T-helper 2 cell treated with Interferon-gamma antibody and Interleukin-4, amounts not matched to agents 5 μg/mL and 100 μg/mL, for 36 hours (primary cell): Measurements from ENCODE around the gene INO80C.

ENCODE experiments used
- DNase-seq: peaks from one replicate; pipeline ENCODE4 v3.0.0; 2021; ENCODE audit warnings: low spot score
- H3K27ac Mint-ChIP-seq: one replicate; pipeline ENCODE4 v1.8.0; 2021; ENCODE audit warnings: mild to moderate bottlenecking, mixed read lengths
- H3K27me3 Mint-ChIP-seq: one replicate; pipeline ENCODE4 v1.8.0; 2021; ENCODE audit warnings: low read depth, mixed read lengths
- H3K36me3 Mint-ChIP-seq: one replicate; pipeline ENCODE4 v1.8.0; 2021; ENCODE audit warnings: low read depth, mixed read lengths
- H3K4me1 Mint-ChIP-seq: one replicate; pipeline ENCODE4 v1.8.0; 2021; ENCODE audit warnings: low read depth, mixed read lengths
- H3K4me3 Mint-ChIP-seq: one replicate; pipeline ENCODE4 v1.8.0; 2022; ENCODE audit warnings: mild to moderate bottlenecking, moderate library complexity, mixed read lengths
- H3K9me3 Mint-ChIP-seq: one replicate; pipeline ENCODE4 v1.8.0; 2021; ENCODE audit warnings: mixed read lengths

The INO80C gene, protein sequence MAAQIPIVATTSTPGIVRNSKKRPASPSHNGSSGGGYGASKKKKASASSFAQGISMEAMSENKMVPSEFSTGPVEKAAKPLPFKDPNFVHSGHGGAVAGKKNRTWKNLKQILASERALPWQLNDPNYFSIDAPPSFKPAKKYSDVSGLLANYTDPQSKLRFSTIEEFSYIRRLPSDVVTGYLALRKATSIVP

DNA sequence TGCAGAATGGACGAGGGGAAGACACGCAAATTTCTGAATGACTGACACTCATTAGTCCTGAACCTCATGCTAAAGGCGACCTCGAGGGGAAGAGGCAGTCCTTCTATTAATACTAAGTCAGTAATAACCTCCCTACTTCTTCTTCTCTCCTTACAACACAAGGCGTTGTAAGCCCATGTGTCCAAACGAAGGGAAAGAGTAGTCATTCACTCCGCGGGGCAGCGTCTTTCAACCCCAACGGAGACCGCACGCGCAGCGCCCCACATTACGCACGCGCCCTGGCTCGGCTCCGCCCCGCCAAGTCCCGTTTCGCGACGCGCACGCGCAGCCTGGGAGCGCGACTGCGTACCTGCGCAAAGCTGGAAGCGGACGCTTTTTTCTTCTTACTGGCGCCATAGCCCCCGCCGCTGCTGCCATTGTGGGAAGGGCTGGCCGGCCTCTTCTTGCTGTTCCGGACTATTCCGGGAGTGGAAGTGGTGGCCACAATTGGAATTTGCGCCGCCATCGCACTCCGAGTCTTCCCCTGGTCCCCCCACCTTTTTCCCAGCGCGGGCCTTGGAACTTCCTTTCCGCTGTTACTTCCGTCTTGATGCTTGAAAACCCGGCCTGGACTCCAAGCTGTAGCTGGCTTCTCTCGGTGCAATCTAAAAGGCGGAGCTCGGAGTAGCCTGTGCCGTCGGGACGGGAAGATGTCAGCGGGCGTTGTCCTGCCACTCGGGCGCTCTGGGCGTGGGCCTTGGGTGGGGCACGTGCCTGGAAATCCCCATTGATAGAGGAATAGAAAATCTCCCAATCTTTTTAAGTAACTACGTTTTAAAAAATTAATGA is at the start of gene INO80C:
Gene INO80C (minus strand): TSS at position 591 of the 828 bp plus-strand sequence. CDS start 86 bp downstream, at position 505.
- peaks cover 25% of the 10 kb centered on the region for H3K4me1 Mint-ChIP-seq
- peak within 1 kb of the TSS; percentile 96 for H3K4me3 Mint-ChIP-seq
- H3K27me3 Mint-ChIP-seq: no peaks in the 10 kb centered on the region
- no peaks in the 10 kb centered on the region for H3K9me3 Mint-ChIP-seq
- H3K27ac Mint-ChIP-seq: peak within 1 kb of the TSS; percentile 99
- H3K36me3 Mint-ChIP-seq: peaks cover 4% of the 10 kb centered on the region
- DNase-seq: peak; percentile 95

DNA sequence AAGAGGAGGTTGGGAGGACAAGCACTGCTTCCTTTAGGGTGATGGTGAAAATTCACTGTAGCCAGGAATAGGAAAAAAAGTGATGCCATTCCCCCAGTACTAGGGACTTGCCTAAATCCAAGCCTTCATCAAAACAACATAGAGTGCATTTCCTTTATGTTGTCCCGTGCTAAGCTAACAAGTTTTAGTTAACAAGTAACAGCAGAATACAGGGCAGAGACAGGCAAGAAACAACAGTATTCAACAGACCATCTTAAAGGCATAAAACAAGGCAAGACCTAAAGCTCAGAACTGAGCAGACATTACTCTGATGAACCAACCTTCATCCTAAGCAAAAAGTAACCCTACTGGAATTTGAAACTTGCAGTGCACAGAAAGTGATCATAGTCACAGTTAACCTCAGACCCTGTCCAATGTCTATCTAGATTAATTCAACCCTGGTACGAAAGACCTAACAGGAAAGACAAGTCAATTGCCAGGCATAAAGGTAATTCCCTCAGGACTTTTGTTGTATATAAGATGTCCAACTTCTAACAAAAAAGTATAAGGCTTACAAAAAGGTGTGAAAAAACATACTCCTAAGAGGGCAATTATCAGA is 49.3 kb upstream of the INO80C start:
- H3K4me1 Mint-ChIP-seq: no peaks in the 10 kb centered on the region
- no peak for DNase-seq
- no peaks in the 10 kb centered on the region for H3K9me3 Mint-ChIP-seq

DNA sequence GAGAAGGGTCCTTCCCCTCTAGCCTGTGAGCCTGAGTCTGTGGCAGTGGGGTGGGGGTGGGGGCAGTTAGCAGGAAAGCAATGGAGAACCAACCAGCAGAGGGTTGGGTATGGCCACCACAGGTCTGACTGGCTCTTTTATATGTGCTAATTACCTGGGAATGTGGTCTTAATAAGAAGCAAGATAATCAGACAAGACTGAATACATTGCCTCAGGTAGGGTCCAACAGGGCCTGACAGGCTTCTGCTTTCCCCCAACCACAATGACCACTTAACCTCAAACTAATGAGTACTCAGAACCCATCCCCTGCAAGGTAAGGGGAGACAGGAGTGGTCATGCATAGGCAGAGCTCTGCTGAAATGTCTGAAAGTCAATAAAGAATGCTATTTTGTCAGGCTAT is 44.6 kb upstream of the INO80C start:
- no peak overlapping the region for H3K27ac Mint-ChIP-seq
- H3K4me1 Mint-ChIP-seq: no peaks in the 10 kb centered on the region
- H3K9me3 Mint-ChIP-seq: no peaks in the 10 kb centered on the region
- H3K27me3 Mint-ChIP-seq: peaks cover 3% of the 10 kb centered on the region
- DNase-seq: no peak
- no peaks in the 10 kb centered on the region for H3K36me3 Mint-ChIP-seq
- no peak overlapping the region for H3K4me3 Mint-ChIP-seq

More for the DNA sequence above, 49.3 kb upstream of the INO80C start:
- H3K27ac Mint-ChIP-seq: no peak overlapping the region
- H3K36me3 Mint-ChIP-seq: no peaks in the 10 kb centered on the region
- no peak overlapping the region for H3K4me3 Mint-ChIP-seq
- peaks cover 2% of the 10 kb centered on the region for H3K27me3 Mint-ChIP-seq

DNA sequence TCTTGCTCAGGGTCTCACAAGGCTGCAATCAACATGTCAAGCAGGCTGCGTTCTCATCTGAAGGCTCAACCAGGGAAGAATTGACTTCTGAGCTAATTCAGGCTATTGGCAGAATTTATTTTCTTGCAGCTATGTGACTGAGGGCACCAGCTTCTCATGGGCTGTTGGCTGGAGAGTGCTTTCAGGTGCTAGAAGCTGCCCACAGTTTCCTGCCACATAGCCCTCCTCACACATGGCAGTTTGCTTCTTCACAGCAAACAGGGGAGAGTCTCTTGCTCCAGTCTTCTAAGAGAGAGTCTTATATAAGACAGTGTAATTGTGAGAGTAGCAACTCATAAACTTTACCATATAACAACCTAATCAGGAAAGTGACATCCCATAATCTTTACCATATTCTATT is 37.5 kb upstream of the INO80C start:
- Mint-ChIP-seq H3K27me3 (peaks cover 21% of the 10 kb centered on the region), H3K27ac (no peak overlapping the region), H3K4me3 (no peak overlapping the region), H3K9me3 (peaks cover 11% of the 10 kb centered on the region), H3K4me1 (no peaks in the 10 kb centered on the region), H3K36me3 (no peaks in the 10 kb centered on the region)
- DNase-seq: no peak

DNA sequence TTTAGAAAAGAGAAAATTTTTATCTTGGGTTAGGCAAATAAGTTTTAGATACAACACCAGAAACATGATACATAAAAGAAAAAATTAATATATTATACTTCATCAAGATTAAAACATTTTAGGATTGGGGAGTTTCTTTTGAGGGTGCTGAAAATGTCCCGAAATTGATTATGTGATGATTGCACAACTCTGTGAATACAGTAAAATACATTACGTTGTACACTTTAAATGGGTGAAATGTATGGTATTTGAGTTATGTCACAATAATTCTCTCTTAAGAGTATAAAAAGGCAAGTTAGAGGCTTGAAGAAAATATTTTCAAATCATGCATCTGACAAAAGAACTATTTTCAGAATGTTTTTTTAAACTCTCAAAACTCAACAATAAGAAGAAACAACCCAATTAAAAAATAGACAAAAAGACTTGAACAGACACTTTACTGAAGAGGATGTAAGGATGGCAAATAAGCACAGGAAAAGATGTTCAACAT is 36.2 kb upstream of the INO80C start:
- H3K27ac Mint-ChIP-seq: no peak overlapping the region
- H3K9me3 Mint-ChIP-seq: peaks cover 11% of the 10 kb centered on the region
- no peak overlapping the region for H3K4me3 Mint-ChIP-seq
- DNase-seq: no peak
- peaks cover 27% of the 10 kb centered on the region for H3K27me3 Mint-ChIP-seq
- H3K4me1 Mint-ChIP-seq: no peaks in the 10 kb centered on the region
- H3K36me3 Mint-ChIP-seq: no peaks in the 10 kb centered on the region

DNA sequence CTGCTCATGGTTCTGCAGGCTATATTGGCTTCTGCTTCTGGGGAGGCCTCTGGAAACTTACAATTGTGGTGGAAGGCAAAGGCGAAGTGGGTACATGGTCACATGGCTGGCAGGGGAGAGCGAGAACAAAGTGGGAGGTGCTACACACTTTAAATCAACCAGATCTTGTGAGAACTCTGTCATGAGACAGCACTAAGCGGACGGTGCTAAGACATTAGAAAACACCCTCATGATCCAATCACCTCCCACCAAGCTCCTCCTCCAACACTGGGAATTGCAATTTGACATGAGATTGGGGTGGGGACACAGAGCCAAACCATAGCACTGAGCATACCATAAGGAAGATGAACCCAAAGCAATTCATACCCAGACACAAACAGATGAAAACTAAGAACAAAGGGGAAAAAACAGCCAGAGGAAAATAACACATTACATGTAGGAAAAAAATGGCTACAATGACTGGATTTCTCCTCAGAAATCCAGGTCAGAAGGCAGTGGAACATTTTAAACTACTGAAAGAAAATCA is 31.1 kb upstream of the INO80C start:
- Mint-ChIP-seq H3K9me3 (no peaks in the 10 kb centered on the region), H3K4me3 (no peak overlapping the region), H3K27ac (no peak overlapping the region), H3K36me3 (no peaks in the 10 kb centered on the region), H3K27me3 (peaks cover 31% of the 10 kb centered on the region), H3K4me1 (no peaks in the 10 kb centered on the region)
- no peak for DNase-seq

DNA sequence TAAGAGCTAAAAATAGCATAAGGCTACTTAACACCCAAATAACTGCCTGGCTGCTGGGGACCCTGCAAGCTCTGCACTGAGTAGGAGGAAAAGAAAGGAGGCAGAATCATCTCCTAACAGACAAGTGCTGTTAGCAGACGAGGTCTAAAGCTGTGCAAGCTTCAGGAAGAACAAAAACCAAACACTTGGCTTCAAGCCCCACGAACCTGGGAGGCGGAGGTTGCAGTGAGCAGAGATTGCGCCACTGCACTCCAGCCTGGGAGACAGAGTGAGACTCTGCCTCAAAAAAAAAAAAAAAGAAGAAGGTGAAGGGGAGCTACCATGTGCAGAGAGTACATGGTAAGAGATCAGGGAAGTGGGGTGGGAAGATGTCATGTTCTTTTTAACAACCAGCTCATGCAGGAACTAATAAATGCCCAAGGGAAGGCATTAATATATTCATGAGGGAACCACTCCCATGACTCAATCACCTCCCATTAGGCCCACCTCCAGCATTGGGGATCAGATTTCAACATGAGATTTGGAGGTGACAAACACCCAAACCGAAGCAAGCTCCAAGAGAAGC is 28.8 kb upstream of the INO80C start:
- Mint-ChIP-seq H3K27ac (no peak overlapping the region), H3K4me3 (no peak overlapping the region), H3K36me3 (no peaks in the 10 kb centered on the region), H3K27me3 (peaks cover 27% of the 10 kb centered on the region), H3K4me1 (no peaks in the 10 kb centered on the region), H3K9me3 (no peaks in the 10 kb centered on the region)
- DNase-seq: no peak

DNA sequence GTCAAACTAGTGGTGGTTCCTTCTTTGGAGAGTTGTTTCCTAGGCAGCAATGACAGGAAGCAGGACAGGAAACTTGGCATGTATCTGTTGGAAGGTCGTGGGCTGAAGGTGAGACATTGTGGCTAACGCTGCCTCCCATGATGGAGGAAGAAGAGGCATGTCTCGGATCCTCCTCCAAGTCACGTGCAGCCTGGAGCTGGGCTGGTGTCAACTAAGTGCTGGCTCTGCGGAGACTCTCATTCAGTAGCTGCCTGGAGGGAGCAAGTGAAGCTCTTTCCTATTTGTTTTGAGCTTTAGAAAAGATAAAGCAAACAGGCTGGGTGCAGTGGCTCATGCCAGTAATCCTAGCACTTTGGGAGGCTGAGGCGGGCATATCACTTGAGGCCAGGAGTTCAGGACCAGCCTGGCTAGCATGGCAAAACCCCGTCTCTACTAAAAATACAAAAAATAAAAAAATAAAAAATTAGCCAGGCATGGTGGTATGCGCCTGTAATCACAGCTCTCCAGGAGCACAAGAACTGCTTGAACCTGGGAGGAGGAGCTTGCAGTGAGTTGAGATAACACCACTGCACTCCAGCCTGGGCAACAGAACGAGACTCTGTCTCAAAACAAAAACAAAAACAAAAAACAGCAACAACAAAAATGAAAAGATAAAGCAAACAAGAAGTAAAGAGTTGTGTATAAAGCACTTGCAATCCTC is 28.2 kb upstream of the INO80C start:
- Mint-ChIP-seq H3K27ac (no peak overlapping the region), H3K4me1 (no peaks in the 10 kb centered on the region), H3K27me3 (peaks cover 27% of the 10 kb centered on the region), H3K4me3 (no peak overlapping the region), H3K36me3 (no peaks in the 10 kb centered on the region), H3K9me3 (no peaks in the 10 kb centered on the region)
- no peak for DNase-seq

DNA sequence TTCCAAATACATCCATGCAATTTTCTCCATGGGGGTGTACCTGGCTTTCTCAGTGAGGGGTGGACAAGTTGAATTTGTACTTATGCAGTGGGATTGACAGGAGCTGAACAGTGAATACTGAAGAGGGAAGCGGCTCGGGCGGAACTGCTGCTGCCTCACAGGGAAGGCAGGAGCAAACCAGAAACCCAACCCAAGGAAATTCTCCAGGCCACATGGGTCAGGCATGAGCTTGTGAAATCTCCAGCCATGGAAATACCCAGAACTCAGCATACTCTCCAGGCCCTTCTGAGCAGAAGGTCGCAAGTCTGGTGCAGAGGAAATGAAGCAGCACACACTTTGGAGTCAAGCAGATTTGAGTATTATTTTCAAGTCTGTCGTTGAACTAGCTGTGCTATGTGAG is 26.5 kb upstream of the INO80C start:
- Mint-ChIP-seq H3K4me3 (no peak overlapping the region), H3K36me3 (no peaks in the 10 kb centered on the region), H3K27me3 (peaks cover 20% of the 10 kb centered on the region), H3K4me1 (no peaks in the 10 kb centered on the region), H3K9me3 (no peaks in the 10 kb centered on the region), H3K27ac (no peak overlapping the region)
- DNase-seq: no peak

DNA sequence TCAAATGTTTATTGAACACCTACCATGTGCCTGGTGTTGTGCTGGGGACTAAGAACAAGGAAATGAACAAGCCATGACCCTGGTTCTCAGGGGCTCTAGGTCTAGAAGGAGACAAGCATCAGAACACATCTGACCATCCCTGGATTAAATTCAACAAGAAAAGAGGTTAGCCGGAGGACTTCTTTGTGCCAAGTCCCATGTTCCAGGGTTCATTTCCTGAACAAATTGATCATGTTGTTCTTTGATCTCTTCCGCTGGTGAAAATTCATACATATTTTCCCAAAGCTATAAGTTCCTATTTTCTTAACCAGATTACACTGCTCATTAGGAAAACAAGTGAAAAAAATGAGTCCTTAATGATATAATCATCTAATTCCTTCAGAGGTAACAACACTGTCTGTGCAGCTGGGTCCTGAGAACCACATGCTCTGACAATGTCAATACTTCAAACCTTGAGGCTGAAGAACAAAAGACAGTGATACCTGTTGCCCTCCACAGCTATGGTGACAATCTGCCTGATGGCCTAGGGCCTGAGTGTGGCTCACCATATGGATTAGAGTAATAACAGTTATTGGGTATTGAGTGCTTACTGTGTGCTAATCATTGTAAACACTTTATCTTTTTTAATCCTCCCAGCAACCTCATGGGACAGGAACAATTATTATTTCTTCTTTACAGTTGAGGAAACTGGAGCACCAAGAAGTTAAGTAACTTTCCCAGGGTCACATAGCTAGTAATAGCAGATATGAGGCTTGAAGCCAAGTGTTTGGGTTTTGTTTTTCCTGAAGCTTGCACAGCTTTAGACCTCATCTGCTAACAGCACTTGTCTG is 24.6 kb upstream of the INO80C start:
- H3K4me1 Mint-ChIP-seq: no peaks in the 10 kb centered on the region
- H3K36me3 Mint-ChIP-seq: no peaks in the 10 kb centered on the region
- peaks cover 11% of the 10 kb centered on the region for H3K27me3 Mint-ChIP-seq
- no peaks in the 10 kb centered on the region for H3K9me3 Mint-ChIP-seq
- no peak overlapping the region for H3K4me3 Mint-ChIP-seq
- no peak overlapping the region for H3K27ac Mint-ChIP-seq
- DNase-seq: no peak

DNA sequence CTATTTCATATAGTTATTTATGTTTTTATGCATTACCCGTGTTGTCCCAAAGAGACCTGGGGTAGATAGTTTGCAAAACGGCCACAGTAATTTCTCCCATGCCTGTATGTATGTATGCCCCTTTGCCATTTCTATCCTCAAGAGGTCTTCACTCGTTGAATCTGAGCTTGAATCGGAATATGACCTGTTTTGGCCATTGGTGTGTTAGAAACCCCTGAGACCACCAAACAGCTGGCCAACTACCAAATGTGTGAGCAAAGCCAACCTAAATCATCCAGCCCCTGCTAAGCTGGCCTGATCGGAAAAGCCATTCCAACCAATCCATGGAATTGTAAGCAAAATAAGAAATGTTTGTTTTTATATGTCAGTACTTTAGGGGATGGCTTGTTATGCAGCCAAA is 23.4 kb upstream of the INO80C start:
- Mint-ChIP-seq H3K9me3 (no peaks in the 10 kb centered on the region), H3K27me3 (peaks cover 5% of the 10 kb centered on the region), H3K36me3 (no peaks in the 10 kb centered on the region), H3K27ac (no peak overlapping the region), H3K4me3 (no peak overlapping the region), H3K4me1 (no peaks in the 10 kb centered on the region)
- no peak for DNase-seq

DNA sequence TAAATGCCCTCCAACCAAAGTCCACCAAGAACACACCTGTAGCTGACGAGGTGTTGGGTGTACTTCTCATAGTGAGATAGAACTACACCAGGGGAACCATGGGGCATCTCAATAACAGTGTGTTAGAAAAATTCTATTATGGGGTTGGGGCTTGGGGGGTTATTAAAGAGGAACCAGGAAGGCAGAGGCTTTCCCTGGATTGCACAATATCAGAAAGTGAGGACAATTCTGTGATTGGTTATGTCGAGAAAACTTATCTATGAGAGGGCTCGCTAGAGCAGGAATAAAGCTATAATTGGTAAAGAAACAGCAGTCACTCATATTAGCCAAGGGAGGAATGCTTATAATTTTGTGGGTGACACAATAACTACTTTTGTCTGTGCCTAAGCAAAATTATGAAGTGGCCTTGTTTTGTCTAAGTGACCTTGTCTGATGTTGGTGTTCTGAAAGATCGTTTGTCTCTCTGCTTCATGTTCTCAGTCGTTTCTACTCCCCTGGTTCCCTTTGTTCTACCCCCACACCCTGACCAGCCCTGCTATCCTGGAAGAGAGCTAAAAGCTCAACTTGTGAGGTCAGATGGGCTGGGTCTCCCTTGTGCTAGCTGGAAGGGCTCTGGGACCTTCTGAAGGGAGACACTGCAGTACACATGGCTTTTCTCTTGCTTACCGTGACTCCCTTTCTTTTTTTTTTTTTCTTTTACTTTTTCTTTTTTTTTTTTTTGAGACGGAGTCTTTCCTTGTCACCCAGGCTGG is 21.6 kb upstream of the INO80C start:
- H3K27me3 Mint-ChIP-seq: no peaks in the 10 kb centered on the region
- no peaks in the 10 kb centered on the region for H3K4me1 Mint-ChIP-seq

More for the DNA sequence above, 21.6 kb upstream of the INO80C start:
- H3K36me3 Mint-ChIP-seq: no peaks in the 10 kb centered on the region
- no peak overlapping the region for H3K4me3 Mint-ChIP-seq
- H3K27ac Mint-ChIP-seq: no peak overlapping the region
- no peaks in the 10 kb centered on the region for H3K9me3 Mint-ChIP-seq
- no peak for DNase-seq
